PC-9 (cell line): ENCODE data around the gene ZFPM1.

Experiments used
- CTCF ChIP-seq: fragments of 200-600 bp; sonication (generic); conservative IDR thresholded peaks from 2 replicates; pipeline ENCODE4 v1.6.1; 2017; ENCODE audit warnings: mixed run types, antibody characterized with exemption, mild to moderate bottlenecking, moderate library complexity
- EZH2 ChIP-seq: fragments of 200-600 bp; sonication (generic); IDR thresholded peaks from 2 replicates; pipeline ENCODE4 v1.8.0; 2017; ENCODE audit warnings: antibody characterized with exemption, low read depth

DNA sequence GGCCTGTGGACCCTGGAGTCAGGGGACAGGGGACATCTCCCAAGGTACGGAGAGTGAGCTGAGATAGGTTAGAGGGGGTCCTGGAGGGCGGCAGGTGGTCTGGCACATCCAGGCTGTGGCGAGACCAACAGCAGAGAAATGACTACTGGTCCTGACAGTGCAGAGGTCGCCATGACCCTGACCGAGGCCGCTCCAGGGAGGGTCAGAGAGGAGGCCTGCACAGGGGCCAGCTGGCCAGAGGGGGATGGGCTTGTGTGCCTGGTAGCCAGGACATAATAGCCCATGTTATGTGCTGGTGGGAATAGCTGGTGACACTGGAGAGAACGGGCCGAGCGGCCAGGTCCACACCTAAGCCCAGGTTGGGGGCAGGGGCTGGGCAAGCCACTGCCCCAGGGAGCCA is 76.5 kb downstream of the ZFPM1 start:
- TF ChIP-seq CTCF (no peak), EZH2 (no peak)
